GM20000 (cell line): Measurements from ENCODE around the gene SH3D19.

Source experiments
- DNase-seq: peaks from one replicate; pipeline ENCODE4 v3.0.0; 2012; ENCODE audit warnings: low spot score
- CTCF ChIP-seq: IDR thresholded peaks from 2 replicates; pipeline ENCODE4 v1.5.1; 2012; ENCODE audit warnings: mild to moderate bottlenecking, control low read depth; ENCODE audit errors: extremely low read depth, missing control alignments

Gene SH3D19

GRCh38 chr4:151226004-151226932 lies 99.1 kb downstream of the SH3D19 start:
- no peak for DNase-seq
- no peak for TF ChIP-seq CTCF

- DNase-seq: no peak
- no peak for TF ChIP-seq CTCF
These were observed 101.9 kb downstream of the SH3D19 start for GRCh38 chr4:151223465-151223864.

- TF ChIP-seq CTCF: no peak
- DNase-seq: no peak
These were observed 105.5 kb downstream of the SH3D19 start for GRCh38 chr4:151219948-151220347.

- no peak for TF ChIP-seq CTCF
- no peak for DNase-seq
These were observed 106.3 kb downstream of the SH3D19 start for GRCh38 chr4:151219091-151219490.

GRCh38 chr4:151218343-151218742 lies 107.1 kb downstream of the SH3D19 start:
- no peak for DNase-seq
- no peak for TF ChIP-seq CTCF

GRCh38 chr4:151217326-151217725 lies 108.1 kb downstream of the SH3D19 start:
- no peak for DNase-seq
- no peak for TF ChIP-seq CTCF

GRCh38 chr4:151215295-151215694 lies 110.1 kb downstream of the SH3D19 start:
- DNase-seq: no peak
- no peak for TF ChIP-seq CTCF
